ENCODE results near the gene CREBBP. TPM values are rescaled to one million over a fixed set of nuclear protein-coding genes. Genes with fewer than 3 reads are reported as not detected.

CREBBP gene
- total and polyA plus RNA-seq, 2 donors (not counting 3 experiments of a cell fraction or from before 2014, with no cell fraction given) = 13.8 to 72.7 TPM

- dilution Hi-C loops (cut with MboI; ENCODE audit: extremely low pct_ligation_motif_present, low sequenced_read_pairs) (no loop called here), intact Hi-C loops (cut with micrococcal nuclease) (no loop called here)
- Histone ChIP-seq H3K27me3 (ENCODE audit: control insufficient read depth in 2 of 2, insufficient read depth in 2 of 2, low read length in 2 of 2) (no peaks in the 10 kb centered on the region), H4K20me1 (replicated peaks; ENCODE audit: control insufficient read depth, extremely low read depth, insufficient read depth, low read length) (no peaks in the 10 kb centered on the region), H3K9me1 (replicated peaks; ENCODE audit: control insufficient read depth, extremely low read depth, insufficient read depth, low read length) (no peaks in the 10 kb centered on the region), H3K79me2 (ENCODE audit: control insufficient read depth, insufficient read depth, low read length) (no peaks in the 10 kb centered on the region), H2AFZ (ENCODE audit: low read depth, low read length) (no peak overlapping the region), H3K27ac (ENCODE audit: insufficient read depth, low read depth, low read length) (no peak overlapping the region), H3K4me1 (ENCODE audit: control insufficient read depth, extremely low read depth, insufficient read depth, low read length) (no peaks in the 10 kb centered on the region), H3K4me2 (ENCODE audit: insufficient read depth, low read length) (no peak overlapping the region), H3K9ac (replicated peaks; ENCODE audit: extremely low read depth, insufficient read depth, low read length) (no peak overlapping the region), H3K4me3 (replicated peaks in 1 of 3; ENCODE audit: insufficient read depth in 1 of 3, low read depth in 1 of 3, low read length in 3 of 3) (no peak overlapping the region), H3K9me3 (replicated peaks; ENCODE audit: control insufficient read depth, insufficient read depth, low read length) (no peaks in the 10 kb centered on the region), H3K36me3 (ENCODE audit: control insufficient read depth in 2 of 2, extremely low read depth in 1 of 2, insufficient read depth in 2 of 2, low read length in 2 of 2) (no peaks in the 10 kb centered on the region)
- CTCF ChIA-PET = no interaction called here
- DNase-seq (ENCODE audit: low read depth, low spot score) (no peak), FAIRE-seq (no peak)
- no peak for TF ChIP-seq POLR2A (IDR thresholded peaks at IDR 0.05; ENCODE audit: low read depth, low read length)
- no peak for TF ChIP-seq CTCF (IDR thresholded peaks at IDR 0.05; ENCODE audit: extremely low read depth in 1 of 2, insufficient read depth in 1 of 2, low read depth in 1 of 2, low read length in 2 of 2)
- no peak for TF ChIP-seq MYC (IDR thresholded peaks at IDR 0.05; ENCODE audit: low read depth, low read length)
- TF ChIP-seq JUN (IDR thresholded peaks at IDR 0.05; ENCODE audit: borderline replicate concordance, insufficient read depth, insufficient read length, low read depth) = no peak
- no peak for TF ChIP-seq EZH2 (IDR thresholded peaks at IDR 0.05; ENCODE audit: borderline replicate concordance, low read depth, low read length, severe bottlenecking)
- no peak for TF ChIP-seq FOS (IDR thresholded peaks at IDR 0.05; ENCODE audit: borderline replicate concordance, insufficient read depth, low read length)
- no TSS peak for BruUV-seq (replicated peaks)
- POLR2A ChIA-PET = interaction anchor here (0.6 kb wide), 1 partner anchor 9 kb away, joined by 3 read pairs; no protein-coding TSS in a partner anchor
Measured at GRCh38 chr16:3915426-3916260, 35.1 kb upstream of the CREBBP start.

Data from endothelial cell of umbilical vein (primary cell).